Loucy (cell line): ENCODE data around the gene NAV2.

Source experiments
- H2AFZ ChIP-seq: fragments of 200-600 bp; sonication (generic); 2 replicates; pipeline ENCODE4 v1.6.0; 2016; ENCODE audit warnings: antibody characterized with exemption, mild to moderate bottlenecking, low read length, moderate library complexity
- H3F3A ChIP-seq: fragments of 200-600 bp; 2 replicates; pipeline ENCODE4 v1.6.0; 2016; ENCODE audit warnings: antibody characterized with exemption, low read depth, mild to moderate bottlenecking
- H3K27me3 ChIP-seq: fragments of 200-600 bp; sonication (generic); 2 replicates; pipeline ENCODE4 v1.6.1; 2014; ENCODE audit warnings: low read length, mild to moderate bottlenecking; ENCODE audit not compliant: insufficient read depth, poor library complexity, severe bottlenecking
- H3K36me3 ChIP-seq: fragments of 200-600 bp; sonication (generic); 2 replicates; pipeline ENCODE4 v1.6.1; 2016; ENCODE audit warnings: low read length; ENCODE audit not compliant: insufficient read depth
- H3K4me1 ChIP-seq: fragments of 200-600 bp; sonication (generic); 2 replicates; pipeline ENCODE4 v1.5.1; 2014; ENCODE audit warnings: low read length, mild to moderate bottlenecking; ENCODE audit not compliant: insufficient read depth, poor library complexity, severe bottlenecking
- H3K4me2 ChIP-seq: fragments of 200-600 bp; sonication (generic); 2 replicates; pipeline ENCODE4 v1.6.0; 2014; ENCODE audit warnings: antibody characterized with exemption, low read length, low read depth, mild to moderate bottlenecking; ENCODE audit not compliant: poor library complexity, severe bottlenecking
- H3K4me3 ChIP-seq: fragments of 200-600 bp; sonication (generic); 2 replicates; pipeline ENCODE4 v1.5.1; 2014; ENCODE audit warnings: low read length, mild to moderate bottlenecking, mixed read lengths; ENCODE audit not compliant: poor library complexity, severe bottlenecking
- H3K79me2 ChIP-seq: fragments of 200-600 bp; sonication (generic); 2 replicates; pipeline ENCODE4 v1.6.1; 2014; ENCODE audit warnings: low read length; ENCODE audit not compliant: insufficient read depth
- H3K9ac ChIP-seq: fragments of 200-600 bp; sonication (generic); 2 replicates; pipeline ENCODE4 v1.6.0; 2014; ENCODE audit warnings: mild to moderate bottlenecking, low read depth, low read length, moderate library complexity; ENCODE audit not compliant: poor library complexity, severe bottlenecking
- H3K9me2 ChIP-seq: fragments of 200-600 bp; sonication (generic); replicated peaks from 2 replicates; pipeline ENCODE4 v1.6.1; 2016; ENCODE audit warnings: low read depth, low read length, mixed read lengths
- H3K9me3 ChIP-seq: fragments of 200-600 bp; sonication (generic); 2 replicates; pipeline ENCODE4 v1.6.1; 2014; ENCODE audit warnings: mild to moderate bottlenecking, antibody characterized with exemption, low read length, low read depth; ENCODE audit not compliant: insufficient read depth
- H4K20me1 ChIP-seq: fragments of 200-600 bp; sonication (generic); 2 replicates; pipeline ENCODE4 v1.6.0; 2014; ENCODE audit warnings: antibody characterized with exemption, low read length, mild to moderate bottlenecking; ENCODE audit not compliant: insufficient read depth, poor library complexity, severe bottlenecking
- CTCF ChIP-seq: fragments of 200-600 bp; sonication (generic); conservative IDR thresholded peaks from 2 replicates; pipeline ENCODE4 v1.5.1; 2014; ENCODE audit warnings: mild to moderate bottlenecking, antibody characterized with exemption, low read length
- EZH2phosphoT487 ChIP-seq: fragments of 200-600 bp; IDR thresholded peaks from 2 replicates; pipeline ENCODE4 v1.6.1; 2018; ENCODE audit warnings: antibody characterized with exemption, mild to moderate bottlenecking, moderate library complexity, borderline replicate concordance

NAV2 gene

GRCh38 chr11:19890308-19890707 is 177.7 kb downstream of the NAV2 start:
- H3K9me2 ChIP-seq, result no peaks in the 10 kb centered on the region
- no peaks in the 10 kb centered on the region for H3F3A ChIP-seq
- H4K20me1 ChIP-seq, result no peaks in the 10 kb centered on the region
- no peaks in the 10 kb centered on the region for H3K4me1 ChIP-seq
- no peak overlapping the region for H3K9ac ChIP-seq
- H3K27me3 ChIP-seq, result no peaks in the 10 kb centered on the region
- TF ChIP-seq EZH2phosphoT487 (no peak), CTCF (no peak)
- no peak overlapping the region for H3K4me2 ChIP-seq
- no peak overlapping the region for H3K4me3 ChIP-seq
- no peaks in the 10 kb centered on the region for H3K9me3 ChIP-seq
- no peak overlapping the region for H2AFZ ChIP-seq
- H3K79me2 ChIP-seq, result no peaks in the 10 kb centered on the region
- no peaks in the 10 kb centered on the region for H3K36me3 ChIP-seq

GRCh38 chr11:19891022-19891421 is 178.4 kb downstream of the NAV2 start:
- H3K4me3 ChIP-seq, result no peak overlapping the region
- H4K20me1 ChIP-seq, result no peaks in the 10 kb centered on the region
- no peak overlapping the region for H3K4me2 ChIP-seq
- TF ChIP-seq CTCF, result no peak
- TF ChIP-seq EZH2phosphoT487, result no peak
- no peak overlapping the region for H2AFZ ChIP-seq
- H3K36me3 ChIP-seq, result no peaks in the 10 kb centered on the region
- no peaks in the 10 kb centered on the region for H3K27me3 ChIP-seq
- H3K79me2 ChIP-seq, result no peaks in the 10 kb centered on the region
- H3K9me3 ChIP-seq, result no peaks in the 10 kb centered on the region
- H3K9ac ChIP-seq, result no peak overlapping the region
- no peaks in the 10 kb centered on the region for H3F3A ChIP-seq
- H3K4me1 ChIP-seq, result no peaks in the 10 kb centered on the region
- no peaks in the 10 kb centered on the region for H3K9me2 ChIP-seq

GRCh38 chr11:19892387-19892786 is 179.8 kb downstream of the NAV2 start:
- Histone ChIP-seq H3K36me3 (no peaks in the 10 kb centered on the region), H3K27me3 (no peaks in the 10 kb centered on the region)
- no peak for TF ChIP-seq CTCF
- TF ChIP-seq EZH2phosphoT487, result no peak

More at GRCh38 chr11:19892387-19892786, 179.8 kb downstream of the NAV2 start:
- H3K9ac ChIP-seq, result no peak overlapping the region
- no peak overlapping the region for H3K4me3 ChIP-seq
- no peaks in the 10 kb centered on the region for H3K9me2 ChIP-seq
- H2AFZ ChIP-seq, result no peak overlapping the region
- H3F3A ChIP-seq, result no peaks in the 10 kb centered on the region
- H4K20me1 ChIP-seq, result no peaks in the 10 kb centered on the region
- no peak overlapping the region for H3K4me2 ChIP-seq
- H3K4me1 ChIP-seq, result no peaks in the 10 kb centered on the region
- no peaks in the 10 kb centered on the region for H3K79me2 ChIP-seq
- H3K9me3 ChIP-seq, result no peaks in the 10 kb centered on the region
